NCI-H2081 treated with DMSO at 0.1 percent for 48 hours (cell line): ENCODE measurements around the gene HEBP2.
"Not testable (repeated sequence)": the region's sequence is repeated elsewhere in the genome, so short reads cannot be mapped to it uniquely, and the experiment has no call there.

Experiments
- DNase-seq: peaks from one replicate; lab custom pipeline; 2025; lab: John Stamatoyannopoulos, UW

Gene HEBP2

GRCh38 chr6:138403801-138404665 is at the start of gene HEBP2:
HEBP2 (plus strand) TSS chr6:138404223; CDS start chr6:138404496, 273 bp downstream.
- DNase-seq, result peak; percentile 46

DNA sequence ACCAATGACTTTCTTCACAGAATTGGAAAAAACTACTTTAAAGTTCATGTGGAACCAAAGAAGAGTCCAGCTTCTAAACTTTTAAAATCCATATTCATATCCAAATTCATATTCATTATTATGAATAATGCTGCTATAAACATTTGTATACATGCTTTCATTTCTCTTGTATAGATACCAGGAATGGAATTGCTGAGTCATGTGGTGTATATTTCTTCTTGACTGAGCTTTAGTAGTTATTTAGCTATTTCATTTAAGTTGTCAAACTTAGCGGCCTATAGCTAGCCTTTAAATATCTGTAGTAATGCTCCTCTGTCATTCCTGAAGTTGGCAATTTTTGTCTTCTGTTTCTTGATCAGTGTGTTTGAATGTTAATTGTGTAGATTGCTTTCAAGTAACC is 46.1 kb upstream of the HEBP2 start:
- DNase-seq, result no peak

DNA sequence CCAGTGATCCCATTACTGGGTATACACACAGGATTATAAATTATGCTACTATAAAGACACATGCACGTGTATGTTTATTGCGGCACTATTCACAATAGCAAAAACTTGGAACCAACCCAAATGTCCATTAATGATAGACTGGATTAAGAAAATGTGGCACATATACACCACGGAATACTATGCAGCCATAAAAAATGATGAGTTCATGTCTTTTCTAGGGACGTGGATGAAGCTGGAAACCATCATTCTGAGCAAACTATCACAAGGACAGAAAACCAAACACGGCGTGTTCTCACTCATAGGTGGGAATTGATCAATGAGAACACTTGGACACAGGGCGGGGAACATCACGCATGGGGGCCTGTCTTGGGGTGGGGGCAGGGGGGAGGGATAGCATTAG is 35.3 kb upstream of the HEBP2 start:
- not testable (repeated sequence) for DNase-seq

DNA sequence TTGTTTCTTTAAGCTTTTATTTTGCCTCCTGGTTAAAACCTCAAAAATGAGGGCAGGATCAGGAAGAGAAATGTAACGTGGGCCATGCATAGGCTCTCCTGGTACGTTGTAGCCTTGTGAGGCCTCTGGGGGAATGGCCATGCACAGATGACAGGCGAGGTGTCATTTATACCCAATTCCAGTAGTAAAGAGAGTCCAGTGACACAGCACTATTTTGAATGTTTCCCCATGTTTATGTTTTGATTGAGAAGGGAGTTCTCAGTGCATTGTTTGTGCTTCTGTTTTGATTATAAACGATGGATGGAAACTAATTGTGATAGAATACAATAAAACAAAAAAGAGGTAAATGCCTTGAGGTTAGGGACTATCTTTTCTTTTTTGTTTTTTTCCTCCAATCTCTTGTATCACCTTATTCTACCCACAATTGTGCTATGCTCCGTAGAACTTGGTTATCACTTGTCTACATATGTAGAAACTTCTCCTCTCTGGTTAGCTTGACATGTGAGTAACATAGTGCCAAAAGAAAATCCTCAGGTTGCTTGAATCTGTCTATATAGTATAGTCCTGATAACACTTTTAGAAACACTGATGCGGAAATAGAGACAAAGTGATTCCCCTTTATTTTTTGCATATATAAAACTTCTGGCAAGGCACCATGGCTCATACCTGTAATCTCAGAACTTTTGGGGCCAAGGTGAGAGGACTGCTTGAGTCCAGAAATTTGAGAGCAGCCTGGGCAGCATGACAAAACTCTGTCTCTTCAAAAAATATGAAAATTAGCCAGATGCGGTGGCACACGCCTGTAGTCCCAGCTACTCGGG is 33.2 kb upstream of the HEBP2 start:
- DNase-seq, result no peak

DNA sequence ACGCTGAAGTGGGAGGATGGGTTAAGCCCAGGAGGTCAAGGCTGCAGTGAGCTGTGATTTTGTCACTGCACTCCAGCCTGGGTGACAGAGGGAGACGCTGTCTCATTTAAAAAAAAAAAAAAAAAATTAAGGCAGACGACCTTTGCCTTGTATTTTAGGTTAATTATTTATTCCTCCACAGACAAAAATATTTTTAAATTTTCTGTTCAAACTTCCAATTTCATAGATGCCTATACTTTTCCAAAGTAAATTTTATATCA is 32.6 kb upstream of the HEBP2 start:
- DNase-seq, result no peak

- no peak for DNase-seq
Observed at GRCh38 chr6:138371720-138372119, 32.3 kb upstream of the HEBP2 start.

- DNase-seq, result no peak
Observed at GRCh38 chr6:138372711-138373463, 31.1 kb upstream of the HEBP2 start.

DNA sequence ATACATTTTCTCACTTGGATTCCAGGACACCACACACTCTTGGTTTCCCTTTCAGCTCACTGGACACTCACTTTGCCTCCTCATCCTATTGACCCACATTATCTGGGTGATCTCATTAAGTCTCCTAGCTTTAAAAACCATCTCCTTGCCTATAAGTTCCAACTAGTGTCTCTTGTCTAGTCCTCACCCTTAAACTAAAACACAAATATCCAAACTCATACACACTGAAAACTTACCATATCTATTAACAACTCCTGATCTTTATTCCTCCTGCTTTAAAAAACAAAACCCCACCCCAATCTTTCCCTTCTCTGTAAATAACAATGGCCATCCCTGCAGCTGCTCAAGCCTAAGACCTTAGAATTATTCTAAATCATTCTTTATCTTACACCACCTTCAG is 29.8 kb upstream of the HEBP2 start:
- no peak for DNase-seq

- no peak for DNase-seq
Observed at GRCh38 chr6:138374815-138375214, 29.2 kb upstream of the HEBP2 start.

GRCh38 chr6:138377042-138377441 is 27.0 kb upstream of the HEBP2 start:
- DNase-seq, result no peak

DNA sequence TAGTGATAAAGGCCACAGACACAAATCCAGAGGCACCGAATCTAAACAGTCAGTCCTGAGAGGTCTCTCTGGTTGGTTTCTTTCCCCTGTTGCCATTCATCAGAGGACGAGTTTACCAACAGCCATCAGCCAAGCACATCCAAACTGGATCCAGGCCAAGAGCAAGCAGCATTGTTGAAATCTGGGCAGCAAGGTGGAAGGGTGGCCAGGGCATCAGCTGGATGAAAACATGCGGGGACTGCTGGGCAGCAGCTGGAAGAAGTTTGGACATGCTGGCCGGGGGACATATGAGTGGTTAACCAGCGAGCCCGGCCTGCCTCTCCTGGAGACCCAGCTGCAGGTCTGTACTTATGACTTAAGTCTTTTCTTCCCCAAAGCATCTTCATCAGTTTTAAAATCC is 26.2 kb upstream of the HEBP2 start, which contains the start of gene SMIM28:
Gene SMIM28 (plus strand): TSS at position 62 of the 400 bp plus-strand sequence. CDS start 168 bp downstream, at position 230.
- DNase-seq, result no peak

DNA sequence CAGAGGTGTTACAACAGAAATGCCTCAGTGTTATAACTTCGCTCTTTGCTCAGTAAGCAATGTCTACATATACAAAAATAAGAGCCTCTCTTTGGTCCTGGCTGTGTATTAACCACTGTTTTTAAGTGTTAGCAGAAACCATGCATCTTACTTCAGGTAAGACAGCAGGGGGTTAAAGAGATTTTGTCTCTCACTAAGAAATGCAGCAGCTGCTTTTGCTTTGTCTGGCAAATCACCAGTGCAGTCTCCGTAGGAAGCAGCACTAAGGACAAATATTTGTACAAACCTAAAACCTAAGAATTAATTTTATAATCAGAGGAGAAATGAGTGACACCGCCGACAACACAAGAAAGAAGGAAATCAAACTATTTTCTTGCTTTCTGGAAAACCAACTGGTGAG is 25.6 kb upstream of the HEBP2 start:
- no peak for DNase-seq

GRCh38 chr6:138382498-138383265 is 21.3 kb upstream of the HEBP2 start:
- no peak for DNase-seq

DNA sequence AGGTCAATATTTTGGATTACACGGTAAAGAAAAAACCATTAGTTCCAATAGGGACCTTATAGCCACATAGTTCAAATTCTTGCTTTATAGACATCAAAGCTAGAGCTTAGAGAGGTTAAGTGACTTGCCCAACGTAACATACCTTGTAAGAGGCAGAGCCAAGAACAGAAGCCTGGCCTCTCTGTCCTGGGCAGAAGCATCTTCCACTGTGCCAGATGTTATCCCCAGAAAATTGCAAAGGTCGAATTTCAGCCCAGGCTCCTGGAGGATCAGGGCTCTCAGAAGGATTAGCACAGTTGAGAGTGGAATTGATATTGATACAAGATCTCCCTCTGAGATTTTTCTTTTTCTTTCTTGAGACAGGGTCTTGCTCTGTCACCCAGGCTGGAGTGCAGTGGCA is 20.2 kb upstream of the HEBP2 start:
- no peak for DNase-seq

GRCh38 chr6:138386897-138387296 is 17.1 kb upstream of the HEBP2 start:
- DNase-seq, result no peak

DNA sequence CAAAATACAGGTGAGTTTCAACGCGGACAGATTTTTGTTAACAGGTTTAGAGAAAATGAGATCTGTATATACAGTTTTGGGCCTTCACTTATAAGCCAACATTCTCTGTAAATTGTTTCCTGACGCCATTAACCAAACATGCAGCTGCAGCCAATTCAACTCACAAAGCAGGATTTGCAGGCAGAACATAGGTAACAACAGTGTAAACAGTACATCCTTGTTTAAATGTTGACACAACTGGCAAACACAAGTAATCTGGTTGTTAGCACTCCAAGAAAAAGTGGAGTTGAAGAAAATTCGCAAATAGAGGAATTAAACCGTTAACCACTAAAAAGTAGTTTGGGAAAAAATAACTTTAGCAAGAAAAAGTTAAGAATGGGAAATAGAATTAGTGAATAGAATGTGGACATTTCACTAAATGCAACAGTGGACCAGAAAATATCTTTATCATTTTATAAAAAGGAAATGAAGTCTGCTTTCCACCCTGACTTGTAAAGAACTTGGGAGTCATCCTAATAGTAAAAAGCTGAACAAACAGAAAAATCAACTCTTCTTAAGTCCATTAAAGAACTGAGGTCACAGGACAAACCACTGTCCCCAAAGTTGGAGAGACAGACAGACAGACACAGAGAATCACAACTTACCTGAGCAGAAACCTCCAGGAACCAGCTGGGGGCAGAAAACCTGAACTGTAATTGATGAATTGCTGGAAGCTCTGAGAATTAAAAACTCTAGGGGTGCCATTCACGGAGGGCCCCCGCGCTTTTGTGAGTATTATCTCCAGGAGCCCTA is 16.2 kb upstream of the HEBP2 start:
- peak; percentile 70 for DNase-seq

- DNase-seq, result no peak
Observed at GRCh38 chr6:138389551-138389950, 14.5 kb upstream of the HEBP2 start.

DNA sequence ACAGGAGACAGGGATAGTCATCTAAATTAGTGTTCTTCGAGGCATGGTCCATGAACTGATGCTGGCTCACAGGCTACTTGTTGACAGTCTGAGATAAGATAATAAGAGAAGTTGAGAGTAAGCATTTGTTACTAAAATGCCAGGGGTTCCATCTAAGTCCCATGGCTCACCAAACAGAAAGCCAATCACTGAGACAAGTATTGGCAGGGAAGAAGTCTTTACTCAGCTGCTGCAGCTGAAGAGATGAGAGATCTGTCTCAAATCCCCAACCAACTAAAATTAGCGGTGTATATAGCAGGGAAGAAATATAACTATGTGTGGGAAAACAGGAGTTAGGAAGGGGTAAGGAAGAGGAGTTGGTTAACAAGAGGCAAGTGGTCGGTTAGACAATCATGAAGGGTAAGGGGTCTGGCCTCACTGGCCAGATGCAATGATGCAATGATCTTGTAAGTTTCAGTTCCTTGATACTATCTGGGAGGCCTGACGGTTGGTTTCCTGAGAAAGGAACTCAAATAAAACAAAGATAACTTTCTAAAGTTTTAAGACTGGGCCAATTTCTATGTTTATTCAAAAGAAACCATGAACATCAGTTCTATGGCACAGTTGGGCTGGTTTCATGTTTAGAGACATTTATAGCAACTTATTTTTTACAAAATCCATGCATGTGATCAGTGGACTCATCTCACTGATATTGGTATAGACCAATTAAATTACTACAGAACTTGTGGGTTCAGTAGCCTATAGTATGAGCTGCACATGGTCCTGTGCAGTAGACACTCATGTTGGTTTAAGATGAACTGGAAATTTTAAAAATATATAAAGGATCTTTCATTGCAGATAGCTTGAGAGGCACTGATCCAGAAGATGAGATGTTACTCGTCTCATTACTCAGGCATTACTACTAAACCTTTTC is 9.9 kb upstream of the HEBP2 start:
- no peak for DNase-seq

DNA sequence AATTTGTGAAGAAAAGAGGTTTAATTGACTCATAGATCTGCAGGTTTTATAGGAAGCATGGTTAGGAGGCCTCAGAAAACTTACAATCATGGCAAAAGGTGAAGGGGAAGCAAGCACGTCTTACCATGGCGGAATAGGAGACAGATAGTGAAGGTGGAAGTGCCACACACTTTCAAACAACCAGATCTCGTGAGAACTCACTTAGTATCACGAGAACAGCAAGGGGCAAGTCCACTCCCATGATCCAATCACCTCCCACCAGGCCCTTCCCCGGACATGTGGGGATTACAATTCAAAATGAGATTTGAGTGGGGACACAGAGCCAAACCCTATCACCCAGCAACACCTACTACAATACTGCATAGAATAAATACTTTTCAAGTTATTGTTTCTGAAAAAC is 7.3 kb upstream of the HEBP2 start:
- no peak for DNase-seq
